GM19023 (cell line): ENCODE results near the gene ADSS1.

Experiments used
- ATAC-seq: cut with Tn5 transposase; IDR thresholded peaks from one replicate; pipeline ENCODE4 v1.9.1; 2021; ENCODE audit warnings: mild to moderate bottlenecking, moderate library complexity; ENCODE audit not compliant: unreplicated experiment

Gene ADSS1

DNA sequence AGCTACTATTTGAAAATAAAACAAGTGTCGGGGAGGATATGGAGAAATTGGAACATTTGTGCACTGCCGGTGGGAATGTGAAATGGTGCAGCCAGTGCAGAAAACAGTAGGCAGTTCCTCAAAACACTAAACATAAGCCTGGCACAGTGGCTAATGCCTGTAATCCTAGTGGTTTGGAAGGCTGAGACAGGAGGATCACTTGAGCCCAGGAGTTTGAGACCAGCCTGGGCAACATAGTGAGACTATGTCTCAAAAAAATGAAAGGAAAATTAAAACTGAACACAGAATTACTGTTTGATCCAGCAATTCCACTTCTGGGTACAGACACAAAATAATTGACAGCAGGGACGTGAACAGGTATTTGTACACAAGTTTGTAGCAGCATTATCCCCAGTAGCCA lies 41.5 kb downstream of the ADSS1 start:
- no peak for ATAC-seq

DNA sequence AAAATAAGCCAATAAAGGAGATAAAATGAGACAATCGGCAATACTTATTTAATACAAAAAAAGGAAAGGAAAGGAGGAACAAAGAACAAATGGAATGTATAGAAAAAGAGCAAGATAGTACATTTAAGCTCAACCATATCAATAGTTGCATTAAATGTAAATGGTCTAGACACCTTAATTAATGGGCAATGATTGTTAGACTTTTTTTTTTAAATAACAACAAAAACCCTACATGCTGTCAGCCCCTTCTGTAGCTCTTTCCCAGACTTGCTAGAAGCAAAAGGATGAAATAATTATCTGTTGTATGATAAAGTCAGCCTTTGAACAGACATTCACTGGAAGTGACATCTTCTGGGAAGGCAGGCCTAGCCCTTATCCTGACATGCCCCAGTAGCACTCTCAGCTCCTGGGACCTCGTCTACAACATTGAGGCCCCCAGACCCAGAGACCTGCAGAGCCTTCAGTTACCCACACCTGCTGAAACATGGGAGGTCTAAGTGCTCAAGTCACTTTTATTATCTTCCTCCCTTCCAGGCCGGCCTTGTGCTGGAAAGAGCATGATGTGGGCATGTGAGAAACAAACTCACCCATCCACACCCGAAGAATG lies 42.3 kb downstream of the ADSS1 start:
- no peak for ATAC-seq

DNA sequence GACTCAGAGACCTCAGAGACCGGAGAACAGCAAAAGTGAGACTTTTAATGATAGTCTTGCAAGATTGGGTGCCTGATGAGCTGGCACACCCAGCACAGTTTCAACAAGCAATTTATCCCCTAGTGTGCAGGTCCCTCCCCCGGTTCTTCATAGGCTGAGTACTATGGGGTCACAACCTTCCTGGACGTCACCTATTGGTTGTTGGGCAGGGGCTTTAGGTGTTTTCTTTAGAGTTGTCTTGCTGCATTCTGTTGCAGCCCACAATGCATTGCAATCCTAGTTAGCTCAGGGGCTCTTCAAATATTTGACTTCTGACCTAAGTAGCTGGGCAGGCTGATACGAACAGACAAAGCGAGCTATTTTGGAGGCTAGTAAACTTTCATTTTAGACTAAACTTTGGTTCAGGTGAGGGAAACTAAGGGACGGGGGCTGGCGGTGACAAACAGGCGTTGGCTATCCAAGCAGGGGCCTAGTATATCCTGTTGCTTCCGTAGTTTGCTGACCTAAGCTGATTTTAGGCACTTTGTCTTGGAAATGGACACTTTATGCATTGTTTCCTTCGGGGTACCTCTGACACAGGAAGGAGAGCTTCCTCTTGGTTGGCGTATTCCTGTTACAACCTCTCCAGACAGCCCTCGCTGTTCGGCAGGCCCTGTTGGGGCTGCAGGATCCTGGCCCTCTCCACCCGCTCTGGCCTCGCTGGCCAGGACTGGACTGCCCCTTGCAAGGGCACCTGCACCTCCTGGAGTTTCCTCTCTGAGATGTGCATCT lies 43.0 kb downstream of the ADSS1 start:
- no peak for ATAC-seq

DNA sequence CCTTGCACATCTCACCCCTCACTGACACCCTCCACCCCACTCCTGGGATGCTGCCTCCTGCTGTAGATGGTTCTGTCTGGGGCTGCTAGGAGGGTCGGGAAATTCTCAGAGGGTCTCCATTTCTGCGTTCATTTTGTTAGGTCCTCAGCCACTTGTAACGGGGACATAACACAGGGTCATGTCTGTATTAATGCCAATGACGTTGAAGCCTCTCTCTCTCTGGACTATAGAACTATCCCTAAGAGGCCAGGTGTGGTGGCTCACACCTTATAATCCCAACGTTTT lies 43.5 kb downstream of the ADSS1 start:
- no peak for ATAC-seq

DNA sequence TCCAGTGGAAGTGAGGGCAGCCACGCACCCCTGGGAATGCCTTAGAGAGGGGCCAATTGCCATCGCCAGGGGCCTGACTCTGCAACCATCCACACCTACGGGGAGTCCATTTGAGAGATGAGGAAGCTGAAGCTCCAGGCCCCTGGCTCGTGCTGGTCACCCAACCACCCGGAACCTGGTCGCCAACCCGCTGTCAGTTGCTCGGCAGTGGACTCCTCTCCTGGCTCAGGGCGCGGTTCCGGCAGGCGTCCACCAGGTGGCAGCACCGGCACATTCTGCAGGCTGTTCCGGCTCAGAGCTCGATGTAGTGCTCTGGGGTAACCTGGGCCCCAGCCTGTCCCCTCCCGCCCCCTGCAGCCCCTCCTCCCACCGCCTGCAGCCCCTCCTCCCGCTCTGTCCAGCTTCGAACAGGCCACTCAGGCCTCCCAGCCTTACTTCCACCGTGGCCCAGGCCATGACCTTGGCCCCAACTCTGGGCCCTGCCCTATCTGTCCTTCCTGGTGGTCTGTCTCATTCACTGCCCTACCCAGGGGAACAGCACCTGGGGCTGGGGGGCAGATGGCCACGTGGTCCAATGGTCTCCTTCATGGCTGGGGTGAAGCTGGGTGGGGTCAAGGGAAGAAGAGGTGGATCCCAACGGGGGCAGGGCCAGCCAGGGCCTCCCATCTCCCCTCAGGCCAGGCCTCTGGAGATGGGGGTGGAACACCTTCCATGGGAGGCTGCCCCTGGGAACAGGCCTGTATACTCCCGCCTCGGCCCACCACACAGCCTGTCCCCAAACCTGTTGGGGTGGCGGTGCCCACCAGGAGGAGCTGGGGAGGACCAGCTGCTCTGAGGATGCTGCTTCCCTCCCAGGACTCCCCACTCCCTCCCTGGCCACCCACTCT lies 44.7 kb downstream of the ADSS1 start:
- ATAC-seq: peak; percentile 74

DNA sequence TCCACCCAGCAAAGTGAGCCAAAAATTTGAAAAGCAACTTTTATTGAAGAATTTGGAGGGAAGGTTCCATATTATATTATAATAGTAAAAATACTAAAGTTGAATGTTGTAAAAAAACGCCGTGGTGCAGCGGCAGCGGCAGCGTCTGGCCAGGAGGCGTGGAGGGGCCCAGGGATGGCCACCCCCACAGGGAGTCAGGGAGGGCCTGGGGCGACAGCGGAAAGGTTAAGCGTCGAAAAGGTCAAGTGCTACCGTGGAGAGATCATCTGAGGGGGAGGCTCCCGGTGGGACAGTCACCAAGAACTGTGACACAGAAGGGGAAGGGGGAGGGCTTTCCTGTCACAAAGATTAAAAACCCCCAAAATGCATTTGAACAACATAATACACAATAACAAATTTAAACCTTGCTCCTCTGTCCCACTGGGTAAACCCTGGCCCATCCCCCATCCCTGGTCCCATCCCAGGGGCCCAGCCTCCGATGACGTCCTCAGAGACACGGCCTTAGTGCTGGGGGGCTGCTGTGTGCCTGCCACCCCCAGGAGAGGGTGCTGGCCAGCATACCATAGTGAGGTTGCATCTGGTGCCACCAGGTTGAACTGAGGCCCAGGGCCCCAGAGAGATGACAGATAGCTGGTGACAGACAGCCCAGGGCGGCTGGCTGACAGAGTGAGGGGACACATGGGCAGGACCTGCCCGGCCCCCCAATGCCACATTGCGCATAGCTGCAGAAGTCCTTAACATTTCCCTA lies 45.5 kb downstream of the ADSS1 start:
- no peak for ATAC-seq

DNA sequence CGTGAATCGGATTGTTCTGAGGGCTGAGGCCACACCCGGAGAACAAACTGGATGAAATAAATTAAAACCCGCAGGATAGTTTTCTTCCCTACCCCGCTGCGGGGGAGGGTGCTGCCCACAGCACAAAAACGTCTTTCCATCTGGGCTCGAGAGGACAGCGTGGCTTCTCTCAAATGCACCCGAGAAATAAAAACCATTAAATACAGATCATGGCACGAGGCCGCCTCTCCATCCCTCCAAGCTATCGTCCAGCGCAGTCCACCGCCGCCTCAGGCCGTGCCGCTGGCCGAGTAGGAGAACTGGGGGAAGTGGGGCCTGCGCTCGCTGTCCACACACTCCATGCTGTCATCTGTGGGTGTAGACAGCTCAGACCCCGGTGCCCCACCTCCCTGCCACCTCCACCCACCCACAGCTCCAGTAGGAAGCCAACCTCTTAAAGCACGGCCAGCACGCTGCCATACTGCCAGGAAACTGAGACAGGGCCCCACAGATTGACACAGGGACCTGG lies 46.1 kb downstream of the ADSS1 start:
- ATAC-seq: no peak

DNA sequence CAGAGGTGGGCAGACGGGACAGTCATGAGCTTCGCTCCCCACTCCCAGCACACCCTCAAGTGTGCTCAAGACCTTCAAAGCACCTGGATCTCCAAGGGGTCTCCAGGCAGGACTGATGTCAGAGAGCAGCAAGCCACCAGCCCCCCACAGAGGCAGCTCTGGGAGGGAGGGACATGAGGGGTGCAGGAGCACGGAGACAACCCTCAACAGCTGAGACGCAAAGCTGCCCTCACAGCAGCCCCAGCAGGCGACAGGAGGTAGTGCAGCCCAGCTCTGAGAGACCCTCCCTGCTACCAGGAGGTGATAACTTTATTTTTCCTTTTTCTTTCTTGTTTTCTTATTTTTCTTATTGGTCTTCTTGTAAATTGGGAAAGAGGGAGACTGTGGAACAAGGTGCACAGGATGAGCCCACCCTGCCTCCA lies 46.8 kb downstream of the ADSS1 start:
- no peak for ATAC-seq

DNA sequence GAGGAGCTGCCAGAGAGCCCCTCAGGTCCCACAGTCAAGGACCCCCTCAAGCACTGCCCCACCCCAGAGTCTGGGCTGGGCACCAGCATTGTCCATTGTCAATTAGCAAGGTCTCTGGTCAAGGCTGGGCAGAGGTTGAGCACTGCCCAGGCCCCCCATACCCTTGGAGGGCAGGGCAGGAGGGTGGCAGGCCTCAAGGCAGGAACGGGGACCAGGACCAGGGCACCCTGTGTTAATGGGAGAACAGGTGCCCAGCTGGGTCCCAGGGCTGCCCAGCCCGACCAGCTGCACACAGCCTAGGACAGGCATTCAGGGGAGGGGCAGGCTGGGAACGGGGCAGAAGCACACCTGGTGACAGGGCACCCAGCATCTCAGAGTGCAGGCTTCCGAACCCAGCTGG lies 47.3 kb downstream of the ADSS1 start:
- no peak for ATAC-seq

DNA sequence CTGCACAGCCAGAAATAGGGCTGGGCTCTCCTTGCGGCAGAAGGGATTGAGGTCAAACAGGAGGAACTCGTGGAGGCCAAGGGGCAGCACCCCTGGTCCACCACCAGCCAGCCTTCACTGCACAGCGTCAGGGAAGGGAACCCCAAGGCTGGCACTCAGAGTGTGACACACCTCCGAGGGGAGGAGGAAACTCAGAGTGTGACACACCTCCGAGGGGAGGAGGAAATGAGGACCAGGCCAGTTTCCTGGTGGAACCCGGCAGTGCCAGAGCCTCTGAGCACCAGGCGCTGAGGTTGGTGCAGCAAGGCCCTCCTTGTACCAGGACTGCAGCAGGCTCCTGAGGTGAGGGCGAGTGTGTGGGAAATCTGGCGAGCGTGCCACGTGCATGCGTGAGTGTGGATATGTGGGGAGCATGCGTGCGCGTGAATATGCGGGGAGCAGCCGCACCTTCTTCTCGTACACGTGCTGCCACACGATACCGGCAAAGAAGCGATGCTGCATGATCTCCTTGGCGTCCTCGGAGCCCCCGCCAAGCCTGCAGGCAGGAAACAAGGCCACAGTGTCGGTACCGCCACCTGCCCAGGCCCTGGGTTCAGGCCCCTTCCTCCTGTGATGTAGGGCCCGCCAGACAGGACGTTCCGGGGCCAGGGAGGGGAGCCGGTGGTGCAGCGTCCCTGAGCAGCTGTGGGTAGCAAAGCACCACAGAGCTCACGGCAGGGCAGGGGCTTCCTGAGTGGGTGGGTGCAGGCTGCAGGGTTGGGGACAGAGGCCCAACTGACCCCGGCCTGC lies 48.1 kb downstream of the ADSS1 start:
- ATAC-seq: no peak

DNA sequence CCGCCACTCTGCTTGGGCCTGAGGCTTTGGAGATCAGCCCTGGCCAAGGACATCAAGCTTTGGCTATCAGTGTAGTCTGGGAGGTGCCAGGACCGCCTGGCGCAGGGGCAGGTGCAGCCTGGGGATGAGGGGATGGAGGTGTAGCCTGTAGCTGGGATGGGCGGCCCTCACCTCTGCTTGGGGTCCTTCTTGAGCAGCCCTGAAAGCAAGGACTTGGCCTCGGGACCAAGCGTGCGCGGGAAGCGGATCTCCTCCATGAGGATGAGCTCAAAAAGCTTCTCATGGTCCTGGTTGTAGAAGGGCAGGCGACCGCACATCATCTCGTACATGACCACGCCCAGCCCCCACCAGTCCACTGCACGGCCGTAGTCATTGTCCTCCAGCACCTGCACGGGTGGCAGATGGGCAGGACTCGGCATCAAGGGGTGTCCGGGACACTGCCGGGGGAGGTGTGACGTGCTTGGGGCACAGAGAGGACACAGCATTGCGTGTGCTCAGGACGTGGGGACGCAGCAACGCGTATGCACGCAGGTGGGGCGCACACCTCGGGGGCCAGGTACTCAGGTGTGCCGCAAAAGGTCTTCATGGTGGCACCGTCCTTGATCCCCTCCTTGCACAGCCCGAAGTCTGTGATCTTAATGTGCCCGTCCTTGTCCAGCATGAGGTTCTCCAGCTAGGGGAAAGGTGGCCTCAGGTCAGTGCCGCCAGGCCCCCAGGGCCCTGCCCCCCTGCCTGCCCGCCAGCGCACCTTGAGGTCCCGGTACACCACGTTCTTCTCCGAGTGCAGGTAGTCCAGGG lies 48.9 kb downstream of the ADSS1 start:
- no peak for ATAC-seq

DNA sequence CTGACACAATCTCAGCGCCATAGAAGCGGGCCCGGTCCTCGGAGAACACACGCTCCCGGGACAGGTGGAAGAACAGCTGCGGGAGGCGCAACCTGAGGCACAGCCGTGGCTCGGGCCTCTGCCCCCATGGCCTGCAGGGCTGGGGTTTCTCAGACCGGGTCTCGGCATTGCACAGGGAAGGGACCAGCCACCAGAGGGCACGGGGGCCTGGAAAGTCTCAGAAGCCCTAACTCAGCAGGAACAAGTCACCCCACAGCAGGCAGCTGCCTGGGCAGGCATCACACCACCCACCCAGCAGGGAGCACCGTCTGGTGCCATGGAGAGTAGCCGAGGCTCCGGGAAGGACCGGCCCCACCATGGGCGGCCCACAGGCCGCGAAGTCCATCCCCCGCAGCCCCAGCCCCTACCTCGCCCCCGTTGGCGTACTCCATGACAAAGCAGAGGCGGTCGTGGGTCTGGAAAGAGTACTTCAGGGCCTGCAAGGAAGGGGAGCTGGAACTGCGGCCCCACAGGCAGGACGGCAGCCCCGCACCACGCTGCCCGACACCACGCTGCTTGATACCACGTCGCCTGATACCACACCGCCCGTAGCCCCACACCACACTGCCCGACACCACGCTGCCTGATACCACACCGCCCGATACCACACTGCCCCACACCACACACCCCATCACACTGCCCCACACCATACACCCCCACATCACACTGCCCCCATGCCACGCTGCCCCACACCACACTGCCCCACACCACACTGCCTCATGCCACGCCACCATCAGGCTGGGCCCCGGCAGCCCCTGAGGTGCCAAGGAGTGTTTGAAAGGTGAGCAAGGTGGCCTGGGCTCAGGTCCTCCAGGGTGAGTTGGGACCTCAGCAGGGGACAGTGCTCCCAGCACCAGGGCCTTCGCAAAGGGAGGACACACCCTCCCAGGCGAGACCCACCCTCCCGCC lies 49.8 kb downstream of the ADSS1 start:
- ATAC-seq: no peak

DNA sequence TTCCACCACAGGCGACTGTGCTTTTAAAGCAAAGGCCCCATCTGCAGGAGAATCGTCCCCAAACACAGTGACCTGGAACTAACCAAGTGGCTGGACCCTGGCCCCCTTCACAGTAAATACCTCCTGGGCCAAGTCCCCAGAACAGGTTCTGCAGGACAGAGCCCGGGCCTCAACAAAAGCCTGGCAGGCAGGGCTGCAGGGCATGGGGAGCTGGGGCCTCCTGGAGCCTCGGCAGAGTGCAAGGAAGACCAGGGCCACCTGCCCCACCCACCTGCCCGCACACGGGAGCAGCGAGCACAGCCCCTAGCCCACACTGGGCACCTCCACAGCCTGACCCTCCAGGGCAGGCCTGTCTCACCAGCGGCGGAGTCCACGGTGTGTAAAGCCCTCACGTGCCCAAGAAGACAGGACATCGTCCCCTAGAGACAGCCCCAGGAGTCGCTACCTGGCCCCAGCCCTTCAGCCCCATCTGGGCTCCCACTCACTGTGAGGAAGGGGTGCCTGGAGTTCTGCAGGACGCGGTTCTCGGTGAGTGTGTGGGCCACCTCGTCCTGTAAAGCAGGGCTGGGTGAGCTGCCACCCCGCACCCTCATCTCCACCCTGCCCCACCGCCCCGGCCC lies 50.5 kb downstream of the ADSS1 start:
- no peak for ATAC-seq

DNA sequence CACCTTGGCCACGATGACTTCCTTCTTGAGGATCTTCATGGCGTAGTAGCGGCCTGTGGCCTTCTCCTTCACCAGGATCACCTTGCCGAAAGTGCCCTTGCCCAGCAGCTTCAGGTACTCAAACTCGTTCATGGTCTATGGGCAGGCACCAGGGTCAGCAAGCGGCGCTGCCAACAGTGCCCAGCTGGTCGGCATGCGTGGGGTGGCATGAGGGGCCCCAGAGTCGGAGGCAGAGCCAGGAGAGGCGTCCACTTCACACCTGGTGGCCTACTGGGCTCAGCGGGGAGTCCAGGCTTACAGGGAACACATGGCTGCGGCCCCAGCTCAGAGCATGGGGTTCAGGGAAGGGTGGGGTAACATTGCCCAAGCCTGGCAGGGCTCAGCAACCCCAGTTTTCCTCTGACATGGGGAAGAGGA lies 51.1 kb downstream of the ADSS1 start:
- ATAC-seq: no peak

DNA sequence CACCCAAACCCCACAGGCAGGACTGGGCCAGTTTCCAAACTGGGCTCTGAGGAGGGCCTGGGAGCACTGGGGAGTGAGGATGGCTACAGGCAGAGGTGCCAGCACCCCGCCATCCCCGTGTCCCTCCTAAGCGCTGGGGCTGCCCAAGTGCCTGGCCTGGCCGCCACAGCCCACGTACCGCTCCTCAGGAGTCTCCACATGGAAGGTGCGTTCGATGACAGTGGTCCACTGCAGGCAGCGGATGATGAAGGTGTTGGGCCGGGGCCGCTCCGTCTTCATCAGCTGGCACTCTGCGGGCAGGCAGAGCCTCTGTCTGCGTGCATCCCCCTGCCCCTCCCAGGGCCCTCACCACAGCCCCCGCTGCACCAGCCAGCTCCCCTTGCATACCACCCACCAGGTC lies 52.5 kb downstream of the ADSS1 start:
- ATAC-seq: no peak

DNA sequence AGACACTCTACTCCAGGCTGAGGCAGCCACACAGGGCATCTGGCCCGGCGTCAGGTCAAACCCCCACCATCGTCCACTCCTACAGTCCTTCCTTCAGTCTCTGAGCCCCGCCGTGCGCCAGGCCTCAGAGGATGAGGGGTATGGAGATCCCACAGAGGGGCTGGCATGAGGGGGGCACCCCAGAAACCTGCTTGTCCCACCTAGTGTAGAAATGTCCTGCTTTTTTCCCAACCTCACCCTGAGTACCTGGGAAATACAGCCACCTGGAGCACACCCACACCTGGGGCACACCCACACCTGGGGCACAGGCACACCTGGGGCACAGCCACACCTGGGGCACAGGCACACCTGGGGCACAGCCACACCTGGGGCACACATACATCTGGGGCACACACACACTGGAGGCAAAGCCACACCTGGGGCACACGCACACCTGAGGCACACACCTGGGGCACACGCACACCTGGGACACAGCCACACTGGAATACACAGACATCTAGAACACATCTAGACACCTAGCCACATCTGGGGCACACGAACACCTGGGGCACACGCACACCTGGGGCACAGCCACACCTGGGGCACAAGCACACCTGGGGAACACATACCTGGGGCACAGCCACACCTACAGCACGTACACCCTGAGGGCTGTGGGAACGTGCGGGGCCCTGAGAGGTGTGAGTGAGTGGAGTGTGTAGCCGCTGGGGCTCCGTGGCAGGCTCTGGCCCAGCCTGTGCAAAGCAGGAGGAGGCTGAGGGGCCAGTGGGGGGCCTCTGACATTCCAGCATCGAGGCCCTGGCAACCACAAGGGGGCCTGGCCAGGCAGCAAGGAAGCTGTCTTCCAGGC lies 53.2 kb downstream of the ADSS1 start:
- ATAC-seq: no peak

DNA sequence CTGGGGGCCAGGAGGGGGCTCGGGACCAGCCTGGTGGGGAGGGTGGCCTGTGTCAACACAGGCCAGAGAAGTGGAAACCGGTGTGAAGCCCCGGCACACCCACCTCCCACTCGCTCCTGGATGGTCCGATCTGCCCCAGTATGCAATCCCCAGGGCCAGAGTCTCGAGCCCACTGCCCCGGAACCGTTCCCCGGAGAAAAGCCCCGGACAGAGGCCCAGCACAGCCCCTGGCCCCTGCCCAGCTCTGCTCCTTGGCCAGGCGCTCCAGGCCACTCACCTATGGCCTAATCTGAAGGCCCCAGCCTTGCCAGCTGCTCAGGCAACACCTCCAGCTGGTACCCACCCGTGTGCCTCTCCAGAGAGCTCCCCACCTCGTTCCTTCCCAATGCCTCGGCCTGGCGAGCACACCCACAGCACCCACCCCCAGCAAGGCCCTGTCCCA lies 53.8 kb downstream of the ADSS1 start:
- no peak for ATAC-seq
